GM19438 (cell line): ENCODE measurements around the gene CCNL2.

ENCODE experiments used
- ATAC-seq: cut with Tn5 transposase; IDR thresholded peaks from one replicate; pipeline ENCODE4 v1.9.1; 2021; ENCODE audit warnings: low read depth; ENCODE audit not compliant: unreplicated experiment

CCNL2 gene

GRCh38 chr1:1347026-1347595 is 52.0 kb downstream of the CCNL2 start:
- ATAC-seq, result no peak

- no peak for ATAC-seq
Measured at GRCh38 chr1:1346501-1346890, 52.6 kb downstream of the CCNL2 start.

- ATAC-seq, result no peak
Measured at GRCh38 chr1:1345860-1346500, 53.2 kb downstream of the CCNL2 start.

- no peak for ATAC-seq
Measured at GRCh38 chr1:1345384-1345783, 53.8 kb downstream of the CCNL2 start.

GRCh38 chr1:1344655-1345361 is 54.3 kb downstream of the CCNL2 start:
- ATAC-seq, result no peak

- no peak for ATAC-seq
Measured at GRCh38 chr1:1343811-1344421, 55.2 kb downstream of the CCNL2 start.

- ATAC-seq, result no peak
Measured at GRCh38 chr1:1342584-1343115, 56.5 kb downstream of the CCNL2 start.

GRCh38 chr1:1342061-1342562 is 57.0 kb downstream of the CCNL2 start:
- no peak for ATAC-seq

- ATAC-seq, result no peak
Measured at GRCh38 chr1:1341549-1342021, 57.5 kb downstream of the CCNL2 start.

GRCh38 chr1:1340791-1341548 is 58.2 kb downstream of the CCNL2 start:
- no peak for ATAC-seq

- no peak for ATAC-seq
Measured at GRCh38 chr1:1340185-1340584, 59.0 kb downstream of the CCNL2 start.

GRCh38 chr1:1338278-1338677 is 60.9 kb downstream of the CCNL2 start:
- ATAC-seq, result no peak

GRCh38 chr1:1337793-1338147 is 61.4 kb downstream of the CCNL2 start:
- no peak for ATAC-seq

GRCh38 chr1:1336931-1337792 is 62.0 kb downstream of the CCNL2 start:
- ATAC-seq, result no peak

- no peak for ATAC-seq
Measured at GRCh38 chr1:1336446-1336845, 62.7 kb downstream of the CCNL2 start.

GRCh38 chr1:1335792-1336248 is 63.3 kb downstream of the CCNL2 start:
- ATAC-seq, result no peak
